T-helper 1 cell treated with Interleukin-12 subunit alpha and Interleukin-12 subunit beta and Interleukin-4 antibody, amounts not matched to agents 30 μg/mL and 1 μg/mL, for 36 hours (primary cell): ENCODE data around the gene C9orf40.

Source experiments
- H3K27ac Mint-ChIP-seq: one replicate; pipeline ENCODE4 v1.8.0; 2021; ENCODE audit warnings: mild to moderate bottlenecking, mixed read lengths
- H3K27me3 Mint-ChIP-seq: one replicate; pipeline ENCODE4 v1.8.0; 2021; ENCODE audit warnings: low read depth, mixed read lengths
- H3K36me3 Mint-ChIP-seq: one replicate; pipeline ENCODE4 v1.8.0; 2021; ENCODE audit warnings: low read depth, mixed read lengths
- H3K4me1 Mint-ChIP-seq: one replicate; pipeline ENCODE4 v1.8.0; 2021; ENCODE audit warnings: low read depth, mixed read lengths
- H3K4me3 Mint-ChIP-seq: one replicate; pipeline ENCODE4 v1.8.0; 2021; ENCODE audit warnings: mild to moderate bottlenecking, moderate library complexity, mixed read lengths
- H3K9me3 Mint-ChIP-seq: one replicate; pipeline ENCODE4 v1.8.0; 2021; ENCODE audit warnings: mixed read lengths

The C9orf40 gene

DNA sequence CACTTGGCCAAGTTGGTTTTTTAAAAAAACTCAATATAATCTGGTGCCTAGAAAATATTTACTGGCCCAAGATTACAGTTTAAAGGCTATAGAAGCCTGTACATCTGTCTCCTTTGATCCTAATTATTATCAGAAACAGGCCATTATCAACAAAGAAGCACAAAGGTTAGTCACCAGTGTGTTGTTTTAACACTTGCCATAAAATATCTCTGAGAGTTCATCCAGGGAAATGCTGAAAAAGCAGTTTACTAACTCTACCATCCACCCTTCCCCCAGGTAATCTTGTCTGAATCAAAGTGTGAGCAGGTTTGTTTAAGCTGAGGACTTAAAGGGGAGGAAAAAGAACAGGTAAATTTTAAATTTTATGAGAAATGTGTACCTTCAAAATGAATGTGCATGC lies 51.7 kb downstream of the C9orf40 start:
- Mint-ChIP-seq H3K9me3 (no peaks in the 10 kb centered on the region), H3K27me3 (no peaks in the 10 kb centered on the region), H3K4me1 (no peaks in the 10 kb centered on the region), H3K27ac (no peak overlapping the region), H3K4me3 (no peak overlapping the region), H3K36me3 (no peaks in the 10 kb centered on the region)
